HG02588 (cell line): ENCODE results near the gene ESYT1.

Experiments
- ATAC-seq: cut with Tn5 transposase; IDR thresholded peaks from one replicate; pipeline ENCODE4 v1.9.1; 2021; ENCODE audit warnings: mild to moderate bottlenecking, moderate library complexity; ENCODE audit not compliant: unreplicated experiment

ESYT1 gene

GRCh38 chr12:56186957-56187356, 58.9 kb downstream of the ESYT1 start:
- no peak for ATAC-seq

- ATAC-seq: no peak
Observed at GRCh38 chr12:56188131-56188777, 60.2 kb downstream of the ESYT1 start.

DNA sequence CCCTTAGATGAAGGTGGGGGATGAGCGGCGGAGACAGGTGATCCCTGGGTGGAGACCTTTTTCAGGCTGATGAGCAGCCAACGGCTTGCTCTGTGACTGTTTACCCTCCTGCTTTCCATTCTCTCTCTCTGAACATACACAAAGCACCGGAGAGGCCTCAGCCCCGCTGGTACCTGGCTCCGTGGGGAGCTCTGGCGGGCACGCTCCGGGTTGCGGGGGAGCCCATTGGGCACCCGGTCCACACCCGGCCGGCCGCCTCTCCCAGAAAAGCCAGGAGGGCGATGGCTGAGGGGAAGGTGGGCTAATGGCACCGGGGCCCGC, 60.7 kb downstream of the ESYT1 start:
- ATAC-seq: no peak

GRCh38 chr12:56189099-56189917, 61.2 kb downstream of the ESYT1 start, which contains the start of gene SMARCC2:
SMARCC2 (minus strand) TSS chr12:56189483; CDS start chr12:56189461, 22 bp downstream.
- peak; percentile 74 for ATAC-seq

GRCh38 chr12:56189918-56190694, 62.0 kb downstream of the ESYT1 start:
- peak; percentile 31 for ATAC-seq

DNA sequence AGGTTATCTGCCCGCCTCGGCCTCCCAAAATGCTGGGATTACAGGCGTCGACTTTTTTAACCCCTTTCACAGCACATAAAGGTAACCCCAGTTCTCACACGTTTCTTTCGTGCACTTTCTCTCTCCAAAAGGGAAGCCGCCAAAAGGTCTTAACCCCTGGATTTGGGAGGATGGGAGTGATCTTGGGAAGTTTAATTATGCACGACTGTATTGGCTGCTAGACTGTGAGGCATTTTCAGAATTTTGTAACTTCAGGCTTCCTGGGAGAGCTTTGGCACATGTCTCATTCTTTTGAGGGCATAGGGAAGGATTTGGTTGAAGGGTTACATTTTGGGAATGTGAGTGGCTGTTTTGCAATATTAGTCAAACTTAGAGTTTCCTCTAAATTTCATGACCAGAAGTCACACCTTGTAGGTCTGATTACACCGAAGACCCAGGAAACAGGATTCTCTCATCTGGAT, 62.7 kb downstream of the ESYT1 start:
- ATAC-seq: no peak

DNA sequence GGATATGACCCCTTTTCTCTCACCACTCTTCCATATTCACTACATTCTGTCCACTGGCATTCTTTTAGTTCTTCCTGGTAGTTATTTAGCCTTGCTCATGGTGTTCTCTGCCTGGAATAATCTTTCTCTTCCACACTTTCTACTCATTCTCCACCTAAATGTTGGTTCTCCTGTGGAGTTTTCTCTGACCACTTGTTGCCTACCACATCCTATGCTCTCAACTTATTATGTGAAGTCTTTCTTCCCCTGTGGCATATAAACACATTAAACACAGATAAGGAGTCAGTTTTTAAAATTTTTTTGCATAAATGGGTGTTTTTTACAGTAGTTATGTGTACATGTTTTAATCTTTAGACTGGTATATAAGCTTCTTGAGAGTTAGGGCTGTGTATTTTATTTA, 64.5 kb downstream of the ESYT1 start:
- no peak for ATAC-seq

GRCh38 chr12:56193025-56193578, 65.0 kb downstream of the ESYT1 start:
- no peak for ATAC-seq
